PC-3 (cell line): Measurements from ENCODE around the gene ST3GAL4. TPM values are rescaled to one million over a fixed set of nuclear protein-coding genes. Genes with fewer than 3 reads are reported as not detected.
A peak's percentile ranks its signal among the peaks of the same experiment; 100 is the strongest.
"Not testable (repeated sequence)": the region's sequence is repeated elsewhere in the genome, so short reads cannot be mapped to it uniquely, and the experiment has no call there.

ENCODE experiments used
- ATAC-seq: fragments of 200-7000 bp; cut with Tn5 transposase; 2 replicates; pipeline ENCODE4 v1.9.1; 2020; ENCODE audit warnings: mild to moderate bottlenecking, moderate library complexity
- BruUV-seq: library from RNA; stranded (reverse); fragments of 400-500 nt; replicated peaks from 2 replicates; lab custom pipeline; 2021; lab: Mats Ljungman, UMichigan
- CTCF ChIA-PET: fragments of 300-600 bp; sonication (Branson Sonifier 250); formaldehyde crosslinking; loops from one replicate; lab custom pipeline; 2022; ENCODE audit warnings: antibody characterized with exemption; lab: Charles Lee
- POLR2A ChIA-PET: fragments of 300-600 bp; sonication (Branson Sonifier 250); formaldehyde crosslinking; loops from one replicate; lab custom pipeline; 2022; ENCODE audit warnings: antibody characterized with exemption; ENCODE audit not compliant: unreplicated experiment; lab: Charles Lee
- DNase-seq: peaks from one replicate; pipeline ENCODE4 v3.0.0-alpha.2; 2015
- H2AFZ ChIP-seq: fragments of 300-600 bp; sonication (generic); 2 replicates; pipeline ENCODE4 v1.6.0; 2016; ENCODE audit warnings: antibody characterized with exemption, low read length
- H3F3A ChIP-seq: fragments of 300-600 bp; sonication (generic); one replicate; pipeline ENCODE4 v1.6.0; 2017; ENCODE audit warnings: antibody characterized with exemption, low read length, control low read depth, mild to moderate bottlenecking; ENCODE audit not compliant: unreplicated experiment
- H3K27ac ChIP-seq: fragments of 300-600 bp; sonication (generic); 2 replicates; pipeline ENCODE4 v1.5.1; 2016; ENCODE audit warnings: mild to moderate bottlenecking, low read length
- H3K27me3 ChIP-seq: fragments of 300-600 bp; sonication (generic); 2 replicates; pipeline ENCODE4 v1.6.1; 2016; ENCODE audit warnings: low read length, mixed read lengths
- H3K36me3 ChIP-seq: fragments of 300-600 bp; sonication (generic); 2 replicates; pipeline ENCODE4 v1.6.1; 2016; ENCODE audit warnings: low read depth, mixed run types, low read length, mixed read lengths
- H3K4me1 ChIP-seq: fragments of 300-600 bp; sonication (generic); 2 replicates; pipeline ENCODE4 v1.5.1; 2016; ENCODE audit warnings: low read length; ENCODE audit not compliant: insufficient read depth
- H3K4me2 ChIP-seq: fragments of 300-600 bp; sonication (generic); 2 replicates; pipeline ENCODE4 v1.6.0; 2016; ENCODE audit warnings: low read length
- H3K4me3 ChIP-seq: fragments of 300-600 bp; sonication (generic); 2 replicates; pipeline ENCODE4 v1.5.1; 2016; ENCODE audit warnings: mild to moderate bottlenecking, low read length, mixed read lengths
- H3K79me2 ChIP-seq: fragments of 300-600 bp; sonication (generic); 2 replicates; pipeline ENCODE4 v1.6.1; 2017; ENCODE audit warnings: low read length, mixed read lengths
- H3K9ac ChIP-seq: fragments of 300-600 bp; sonication (generic); 2 replicates; pipeline ENCODE4 v1.6.0; 2016; ENCODE audit warnings: mild to moderate bottlenecking, low read length
- H3K9me2 ChIP-seq: fragments of 300-600 bp; sonication (generic); replicated peaks from 2 replicates; pipeline ENCODE4 v1.6.1; 2016; ENCODE audit warnings: mixed run types, low read length, mixed read lengths
- H3K9me3 ChIP-seq: fragments of 300-600 bp; sonication (generic); 2 replicates; pipeline ENCODE4 v1.6.1; 2016; ENCODE audit warnings: low read length, mixed read lengths
- H4K20me1 ChIP-seq: fragments of 300-600 bp; sonication (generic); 2 replicates; pipeline ENCODE4 v1.6.1; 2016; ENCODE audit warnings: low read length, mixed read lengths
- EZH2 ChIP-seq: fragments of 300-600 bp; sonication (generic); IDR thresholded peaks from one replicate; pipeline ENCODE4 v1.6.1; 2017; ENCODE audit warnings: antibody characterized with exemption, mild to moderate bottlenecking, low read length; ENCODE audit not compliant: unreplicated experiment
- EZH2phosphoT487 ChIP-seq: fragments of 300-600 bp; sonication (generic); IDR thresholded peaks from 2 replicates; pipeline ENCODE4 v1.6.1; 2018; ENCODE audit warnings: mild to moderate bottlenecking, antibody characterized with exemption, low read length, borderline replicate concordance
- intact Hi-C: fragments of 100-400 bp; cut with micrococcal nuclease; formaldehyde crosslinking; loops from 2 replicates; pipeline ENCODE4 v1.9.0; 2023
- total RNA-seq: library from RNA; depleted of rRNA; stranded (reverse); fragments of >200 nt; gene quantifications from 2 replicates; pipeline ENCODE4 v1.2.3, GENCODE V29; 2014
- TF ChIP-seq, protein P1 (sequence below): fragments of 300-600 bp; sonication (generic); conservative IDR thresholded peaks from 2 replicates; pipeline ENCODE4 v1.5.1; 2017; ENCODE audit warnings: antibody characterized with exemption, low read depth, mild to moderate bottlenecking, low read length

ST3GAL4 gene
- total RNA-seq, 1 experiment from 2014 or later: 126 TPM

DNA sequence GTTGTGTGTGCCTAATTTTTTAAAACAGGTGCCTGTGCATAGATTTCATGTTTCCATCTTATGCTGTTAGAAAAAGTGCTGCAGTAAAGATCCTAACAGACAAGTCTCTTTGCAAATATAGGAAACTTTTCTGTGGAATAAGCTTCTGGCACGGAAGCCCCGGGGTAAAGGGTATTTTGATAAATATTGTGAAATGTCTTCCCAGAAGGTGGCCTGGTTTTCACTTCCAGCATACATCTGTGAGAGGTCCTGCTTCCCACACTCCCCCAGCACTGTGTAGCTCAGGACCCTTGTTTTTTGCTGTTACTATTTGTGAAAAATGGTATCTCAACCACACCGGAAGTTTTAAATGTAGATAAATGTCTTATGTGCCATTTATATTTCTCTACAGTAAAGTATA lies 14.5 kb downstream of the ST3GAL4 start:
- intact Hi-C loops: loop anchor here (5.0 kb wide), 1 partner anchor 58 kb away; no protein-coding TSS in a partner anchor
- ChIA-PET POLR2A (no interaction called here), CTCF (no interaction called here)
- Histone ChIP-seq H3F3A (no peaks in the 10 kb centered on the region), H3K4me2 (no peak overlapping the region), H2AFZ (no peak overlapping the region), H3K4me1 (peaks cover 42% of the 10 kb centered on the region), H3K4me3 (no peak overlapping the region), H3K27ac (no peak overlapping the region), H3K9me3 (no peaks in the 10 kb centered on the region), H3K79me2 (peaks cover 85% of the 10 kb centered on the region), H3K36me3 (no peaks in the 10 kb centered on the region; the same call in 1 of the 2 replicates), H3K9me2 (no peaks in the 10 kb centered on the region), H3K27me3 (no peaks in the 10 kb centered on the region), H4K20me1 (no peaks in the 10 kb centered on the region), H3K9ac (no peak overlapping the region)
- BruUV-seq: no TSS peak
- no peak for TF ChIP-seq EZH2
- TF ChIP-seq, protein P1, sequence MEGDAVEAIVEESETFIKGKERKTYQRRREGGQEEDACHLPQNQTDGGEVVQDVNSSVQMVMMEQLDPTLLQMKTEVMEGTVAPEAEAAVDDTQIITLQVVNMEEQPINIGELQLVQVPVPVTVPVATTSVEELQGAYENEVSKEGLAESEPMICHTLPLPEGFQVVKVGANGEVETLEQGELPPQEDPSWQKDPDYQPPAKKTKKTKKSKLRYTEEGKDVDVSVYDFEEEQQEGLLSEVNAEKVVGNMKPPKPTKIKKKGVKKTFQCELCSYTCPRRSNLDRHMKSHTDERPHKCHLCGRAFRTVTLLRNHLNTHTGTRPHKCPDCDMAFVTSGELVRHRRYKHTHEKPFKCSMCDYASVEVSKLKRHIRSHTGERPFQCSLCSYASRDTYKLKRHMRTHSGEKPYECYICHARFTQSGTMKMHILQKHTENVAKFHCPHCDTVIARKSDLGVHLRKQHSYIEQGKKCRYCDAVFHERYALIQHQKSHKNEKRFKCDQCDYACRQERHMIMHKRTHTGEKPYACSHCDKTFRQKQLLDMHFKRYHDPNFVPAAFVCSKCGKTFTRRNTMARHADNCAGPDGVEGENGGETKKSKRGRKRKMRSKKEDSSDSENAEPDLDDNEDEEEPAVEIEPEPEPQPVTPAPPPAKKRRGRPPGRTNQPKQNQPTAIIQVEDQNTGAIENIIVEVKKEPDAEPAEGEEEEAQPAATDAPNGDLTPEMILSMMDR: no peak
- no peak for TF ChIP-seq EZH2phosphoT487
- ATAC-seq (no peak), DNase-seq (no peak)

DNA sequence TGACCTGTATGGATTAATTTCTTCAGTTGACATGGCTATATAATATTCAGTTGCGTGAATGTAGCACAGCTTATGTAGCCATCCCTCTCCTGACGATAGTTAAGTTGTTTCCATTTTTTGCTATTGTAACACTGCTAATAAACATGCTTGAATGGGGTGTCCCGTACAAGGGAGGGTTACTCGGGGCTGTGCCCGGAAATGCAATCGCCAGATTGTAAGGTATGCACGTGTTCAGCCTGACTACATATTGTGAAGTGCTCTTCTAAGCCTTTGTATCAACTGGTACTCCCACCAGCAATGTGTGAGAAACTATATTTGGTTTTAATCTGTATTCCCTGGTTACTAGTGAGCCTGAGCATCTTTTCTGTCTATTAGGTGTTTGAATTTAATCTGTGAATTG lies 16.1 kb downstream of the ST3GAL4 start:
- no peaks in the 10 kb centered on the region for H3K9me2 ChIP-seq
- ATAC-seq: no peak
- intact Hi-C loops: loop anchor here (5.0 kb wide), 1 partner anchor 59 kb away; no protein-coding TSS in a partner anchor
- CTCF ChIA-PET: no interaction called here
- H2AFZ ChIP-seq: no peak overlapping the region
- H3F3A ChIP-seq: no peaks in the 10 kb centered on the region
- no peak overlapping the region for H3K27ac ChIP-seq
- H3K4me2 ChIP-seq: no peak overlapping the region
- H3K4me3 ChIP-seq: no peak overlapping the region
- no peaks in the 10 kb centered on the region for H3K9me3 ChIP-seq
- H3K79me2 ChIP-seq: peaks cover 87% of the 10 kb centered on the region
- DNase-seq: no peak
- BruUV-seq: no TSS peak
- peaks cover 40% of the 10 kb centered on the region for H3K4me1 ChIP-seq
- TF ChIP-seq, protein P1: no peak
- TF ChIP-seq EZH2 (no peak), EZH2phosphoT487 (no peak)
- H3K9ac ChIP-seq: no peak overlapping the region
- peaks cover 4% of the 10 kb centered on the region; the same call in 1 of the 2 replicates for H4K20me1 ChIP-seq
- H3K27me3 ChIP-seq: no peaks in the 10 kb centered on the region
- no peaks in the 10 kb centered on the region; the same call in 1 of the 2 replicates for H3K36me3 ChIP-seq
- POLR2A ChIA-PET: no interaction called here

DNA sequence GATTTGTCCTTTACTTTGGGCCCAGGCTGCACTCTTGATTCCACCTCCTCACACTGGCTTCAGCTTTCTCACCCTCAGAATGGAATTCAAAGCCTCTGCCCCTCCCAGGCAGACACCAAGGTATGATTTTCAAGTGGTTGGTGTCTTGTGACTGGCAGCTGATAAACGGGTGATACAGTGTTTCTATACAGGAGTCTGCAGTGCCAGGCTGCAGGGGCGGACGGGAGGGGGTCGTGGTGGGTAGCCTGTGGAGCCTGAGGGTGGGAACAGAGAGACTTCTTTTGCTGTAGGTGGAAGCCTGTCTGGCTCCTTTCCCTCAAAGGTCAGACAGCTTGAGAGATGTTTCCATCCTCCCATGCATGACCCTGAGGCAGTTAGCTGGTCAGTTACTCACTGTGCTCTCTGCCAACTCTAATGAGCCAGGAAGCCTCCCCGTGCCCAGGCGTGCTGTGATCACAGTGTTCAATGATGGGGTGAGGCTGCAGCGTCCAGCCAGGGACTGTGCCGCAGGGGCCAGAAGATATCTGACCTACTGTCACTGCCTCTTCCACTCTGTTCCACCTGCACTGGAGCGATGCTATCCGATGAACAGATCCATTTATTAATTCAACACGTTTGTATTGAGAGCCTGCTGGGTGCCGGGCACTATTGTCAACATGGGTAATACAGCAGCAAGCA lies 18.0 kb downstream of the ST3GAL4 start:
- H3K36me3 ChIP-seq, H3K4me3 ChIP-seq, H3K27me3 ChIP-seq, H3K9me3 ChIP-seq, H3F3A ChIP-seq, H4K20me1 ChIP-seq, POLR2A ChIA-PET, H2AFZ ChIP-seq, H3K9me2 ChIP-seq, H3K9ac ChIP-seq, CTCF ChIA-PET, BruUV-seq: not testable (repeated sequence)
- DNase-seq: peak; percentile 57
- Histone ChIP-seq H3K27ac (peak overlapping the region; percentile 51), H3K79me2 (peaks cover 86% of the 10 kb centered on the region), H3K4me1 (peaks cover 33% of the 10 kb centered on the region), H3K4me2 (peak overlapping the region; percentile 49)
- intact Hi-C loops: loop anchor here (2.0 to 5.0 kb wide), 2 partner anchors 57 to 61 kb away; no protein-coding TSS in a partner anchor
- peak; percentile 95 for ATAC-seq

DNA sequence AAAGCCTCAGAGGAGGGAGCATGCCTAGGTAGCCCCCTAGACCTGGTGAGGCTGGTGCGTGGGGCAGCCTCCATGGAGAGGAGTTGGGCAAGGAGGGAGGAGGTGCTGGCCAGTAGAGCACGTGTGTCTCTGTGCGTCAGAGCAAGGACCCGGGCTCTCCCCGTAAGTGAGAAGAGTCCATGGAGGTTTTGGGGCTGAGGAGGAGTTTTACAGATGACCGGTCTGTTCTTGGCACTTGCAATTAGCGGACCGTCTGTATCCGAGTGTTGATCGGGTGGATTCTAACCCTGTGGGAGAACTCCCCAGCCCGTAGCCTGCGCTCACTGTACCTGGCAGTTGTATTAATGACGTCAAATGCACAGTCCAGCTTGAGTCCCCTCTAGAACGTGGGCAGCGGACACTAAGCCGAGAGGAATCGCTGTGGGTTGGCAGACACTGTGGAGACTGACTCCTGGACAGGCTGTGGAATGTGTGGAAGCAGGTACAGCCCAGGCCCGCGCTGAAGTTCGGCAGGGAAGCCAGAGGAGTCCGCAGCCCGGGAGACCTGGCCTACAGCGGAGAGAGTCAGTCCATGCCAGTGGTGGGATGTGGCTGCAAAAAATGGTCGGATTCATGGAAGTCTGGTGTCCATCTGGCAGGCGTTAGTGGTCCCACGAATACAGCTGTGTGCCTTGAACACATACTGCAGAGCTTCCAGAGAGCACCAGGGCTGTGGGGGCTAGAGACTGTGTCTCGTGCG lies 19.2 kb downstream of the ST3GAL4 start:
- peaks cover 86% of the 10 kb centered on the region for H3K79me2 ChIP-seq
- H3K9ac ChIP-seq, H3K9me3 ChIP-seq, BruUV-seq, DNase-seq, POLR2A ChIA-PET, H3K4me3 ChIP-seq, H3K27ac ChIP-seq, H2AFZ ChIP-seq, ATAC-seq, CTCF ChIA-PET, H3K4me2 ChIP-seq, H4K20me1 ChIP-seq, H3F3A ChIP-seq, H3K27me3 ChIP-seq, H3K36me3 ChIP-seq, H3K9me2 ChIP-seq: not testable (repeated sequence)
- intact Hi-C loops: loop anchor here (5.0 kb wide), 1 partner anchor 62 kb away; no protein-coding TSS in a partner anchor
- H3K4me1 ChIP-seq: peaks cover 33% of the 10 kb centered on the region
